ENCODE measurements around the gene PTPRG. TPM values are rescaled to one million over a fixed set of nuclear protein-coding genes. Genes with fewer than 3 reads are reported as not detected.

Gene PTPRG
- total RNA-seq, 1 donor from 2014 or later, result 0.84 TPM

GRCh38 chr3:61616586-61616985 lies 55.2 kb downstream of the PTPRG start:
- intact Hi-C loops (cut with micrococcal nuclease), result no loop called here

- intact Hi-C loops (cut with micrococcal nuclease), result no loop called here
Measured at GRCh38 chr3:61617041-61617440, 55.7 kb downstream of the PTPRG start.

GRCh38 chr3:61617651-61618050 lies 56.3 kb downstream of the PTPRG start:
- intact Hi-C loops (cut with micrococcal nuclease), result no loop called here

- intact Hi-C loops (cut with micrococcal nuclease), result no loop called here
Measured at GRCh38 chr3:61618231-61618630, 56.9 kb downstream of the PTPRG start.

GRCh38 chr3:61618871-61619270 lies 57.5 kb downstream of the PTPRG start:
- intact Hi-C loops (cut with micrococcal nuclease), result no loop called here

- intact Hi-C loops (cut with micrococcal nuclease), result no loop called here
Measured at GRCh38 chr3:61620073-61620472, 58.7 kb downstream of the PTPRG start.

- intact Hi-C loops (cut with micrococcal nuclease), result no loop called here
Measured at GRCh38 chr3:61624300-61624699, 62.9 kb downstream of the PTPRG start.

GRCh38 chr3:61625429-61625828 lies 64.1 kb downstream of the PTPRG start:
- intact Hi-C loops (cut with micrococcal nuclease), result no loop called here

- intact Hi-C loops (cut with micrococcal nuclease), result no loop called here
Measured at GRCh38 chr3:61626484-61626883, 65.1 kb downstream of the PTPRG start.

GRCh38 chr3:61627768-61628185 lies 66.4 kb downstream of the PTPRG start:
- intact Hi-C loops (cut with micrococcal nuclease), result no loop called here

- intact Hi-C loops (cut with micrococcal nuclease), result no loop called here
Measured at GRCh38 chr3:61628636-61629035, 67.3 kb downstream of the PTPRG start.

GRCh38 chr3:61629442-61629841 lies 68.1 kb downstream of the PTPRG start:
- intact Hi-C loops (cut with micrococcal nuclease), result no loop called here

GRCh38 chr3:61631108-61631769 lies 69.9 kb downstream of the PTPRG start:
- intact Hi-C loops (cut with micrococcal nuclease), result no loop called here

- intact Hi-C loops (cut with micrococcal nuclease), result no loop called here
Measured at GRCh38 chr3:61632568-61633175, 71.3 kb downstream of the PTPRG start.

GRCh38 chr3:61634678-61635077 lies 73.3 kb downstream of the PTPRG start:
- intact Hi-C loops (cut with micrococcal nuclease), result no loop called here

- intact Hi-C loops (cut with micrococcal nuclease), result no loop called here
Measured at GRCh38 chr3:61637088-61638051, 76.0 kb downstream of the PTPRG start.

GRCh38 chr3:61638741-61639140 lies 77.4 kb downstream of the PTPRG start:
- intact Hi-C loops (cut with micrococcal nuclease), result no loop called here

- intact Hi-C loops (cut with micrococcal nuclease), result no loop called here
Measured at GRCh38 chr3:61639991-61640390, 78.6 kb downstream of the PTPRG start.

GRCh38 chr3:61645148-61645547 lies 83.8 kb downstream of the PTPRG start:
- intact Hi-C loops (cut with micrococcal nuclease), result no loop called here

- intact Hi-C loops (cut with micrococcal nuclease), result no loop called here
Measured at GRCh38 chr3:61646360-61646759, 85.0 kb downstream of the PTPRG start.

GRCh38 chr3:61646851-61647525 lies 85.6 kb downstream of the PTPRG start:
- intact Hi-C loops (cut with micrococcal nuclease), result no loop called here

GRCh38 chr3:61648481-61648880 lies 87.1 kb downstream of the PTPRG start:
- intact Hi-C loops (cut with micrococcal nuclease), result no loop called here
